ENCODE measurements around the gene BIK.
A peak's percentile ranks its signal among the peaks of the same experiment; 100 is the strongest.
"Not testable (repeated sequence)": the region's sequence is repeated elsewhere in the genome, so short reads cannot be mapped to it uniquely, and the experiment has no call there.

BIK gene

DNA sequence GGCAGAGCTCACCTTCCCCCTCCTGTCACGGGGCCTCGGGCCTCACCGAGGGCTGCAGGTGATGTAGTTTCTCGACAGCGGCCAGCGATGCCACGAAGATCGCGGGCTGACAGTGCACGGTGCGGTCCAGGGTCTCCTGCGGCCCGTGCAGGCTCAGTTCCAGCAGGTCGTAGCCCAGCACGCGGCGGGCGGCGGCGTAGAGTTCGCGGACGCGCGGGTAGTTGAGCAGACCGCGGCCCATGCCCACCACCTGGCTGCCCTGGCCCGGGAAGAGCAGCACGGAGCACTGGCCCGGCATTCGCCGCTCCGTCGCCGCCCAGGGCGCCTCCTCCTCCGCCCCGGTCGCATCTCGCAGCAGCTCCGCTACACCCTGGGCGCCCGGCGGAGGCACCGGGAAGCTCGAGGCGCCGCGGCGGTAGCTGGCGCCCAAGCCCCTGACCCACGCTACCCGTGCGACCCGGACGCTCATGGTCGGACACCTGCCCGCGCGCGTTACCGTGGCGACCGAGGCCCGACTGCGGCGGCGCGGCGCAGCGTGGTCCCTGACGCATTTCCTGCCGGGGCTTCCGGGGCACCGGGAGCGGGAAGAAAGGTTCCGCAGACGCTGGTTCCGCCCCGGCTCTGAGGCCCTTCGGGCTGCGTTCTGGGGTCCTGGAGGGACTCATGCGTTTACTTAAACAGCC, 32.5 kb downstream of the BIK start, which contains the start of gene MCAT:
MCAT (minus strand) TSS at position 519 of the 683 bp plus-strand sequence; CDS start at position 469, 50 bp downstream.
- TF ChIP-seq, protein P1, sequence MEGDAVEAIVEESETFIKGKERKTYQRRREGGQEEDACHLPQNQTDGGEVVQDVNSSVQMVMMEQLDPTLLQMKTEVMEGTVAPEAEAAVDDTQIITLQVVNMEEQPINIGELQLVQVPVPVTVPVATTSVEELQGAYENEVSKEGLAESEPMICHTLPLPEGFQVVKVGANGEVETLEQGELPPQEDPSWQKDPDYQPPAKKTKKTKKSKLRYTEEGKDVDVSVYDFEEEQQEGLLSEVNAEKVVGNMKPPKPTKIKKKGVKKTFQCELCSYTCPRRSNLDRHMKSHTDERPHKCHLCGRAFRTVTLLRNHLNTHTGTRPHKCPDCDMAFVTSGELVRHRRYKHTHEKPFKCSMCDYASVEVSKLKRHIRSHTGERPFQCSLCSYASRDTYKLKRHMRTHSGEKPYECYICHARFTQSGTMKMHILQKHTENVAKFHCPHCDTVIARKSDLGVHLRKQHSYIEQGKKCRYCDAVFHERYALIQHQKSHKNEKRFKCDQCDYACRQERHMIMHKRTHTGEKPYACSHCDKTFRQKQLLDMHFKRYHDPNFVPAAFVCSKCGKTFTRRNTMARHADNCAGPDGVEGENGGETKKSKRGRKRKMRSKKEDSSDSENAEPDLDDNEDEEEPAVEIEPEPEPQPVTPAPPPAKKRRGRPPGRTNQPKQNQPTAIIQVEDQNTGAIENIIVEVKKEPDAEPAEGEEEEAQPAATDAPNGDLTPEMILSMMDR (IDR thresholded peaks at IDR 0.05; ENCODE audit: insufficient read depth, low read length, poor library complexity, severe bottlenecking) = no peak
- Histone ChIP-seq H3K4me3 (replicated peaks; ENCODE audit: low read depth, low read length) (peak within 1 kb of the TSS; percentile 95), H3K27me3 (replicated peaks; ENCODE audit: control insufficient read depth, insufficient read depth, low read length) (no peaks in the 10 kb centered on the region), H3K36me3 (ENCODE audit: control insufficient read depth, insufficient read depth, low read length) (peaks cover 4% of the 10 kb centered on the region)
- peak; percentile 90 for DNase-seq (ENCODE audit: extremely low read depth, insufficient read length)

DNA sequence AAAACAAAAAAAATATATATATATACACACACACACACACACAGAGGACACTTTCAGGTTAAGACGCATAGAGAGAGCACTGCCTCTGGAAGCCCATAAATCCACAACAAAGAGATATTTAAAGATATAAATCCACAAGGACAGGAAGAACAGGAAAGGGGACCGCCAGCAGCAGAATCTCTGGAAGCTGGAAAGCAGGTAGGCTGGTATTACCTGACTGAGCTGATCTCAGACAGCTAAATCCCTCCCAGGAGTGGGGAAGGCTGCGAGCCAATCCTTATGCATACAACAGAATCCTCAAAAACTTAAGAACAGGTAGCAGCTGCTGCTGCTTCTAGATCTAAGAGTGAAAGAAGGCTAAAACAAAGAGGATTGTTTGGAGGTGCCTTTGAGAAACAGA, 34.4 kb downstream of the BIK start:
- no peak overlapping the region for H3K4me3 ChIP-seq (replicated peaks; ENCODE audit: low read depth, low read length)
- no peaks in the 10 kb centered on the region for H3K27me3 ChIP-seq (replicated peaks; ENCODE audit: control insufficient read depth, insufficient read depth, low read length)
- TF ChIP-seq, protein P1 (IDR thresholded peaks at IDR 0.05; ENCODE audit: insufficient read depth, low read length, poor library complexity, severe bottlenecking) = no peak
- no peak for DNase-seq (ENCODE audit: extremely low read depth, insufficient read length)
- H3K36me3 ChIP-seq (ENCODE audit: control insufficient read depth, insufficient read depth, low read length) = 0 out of 2 replicates have a peak, but pooled peaks cover 2% of the 10 kb centered on the region

DNA sequence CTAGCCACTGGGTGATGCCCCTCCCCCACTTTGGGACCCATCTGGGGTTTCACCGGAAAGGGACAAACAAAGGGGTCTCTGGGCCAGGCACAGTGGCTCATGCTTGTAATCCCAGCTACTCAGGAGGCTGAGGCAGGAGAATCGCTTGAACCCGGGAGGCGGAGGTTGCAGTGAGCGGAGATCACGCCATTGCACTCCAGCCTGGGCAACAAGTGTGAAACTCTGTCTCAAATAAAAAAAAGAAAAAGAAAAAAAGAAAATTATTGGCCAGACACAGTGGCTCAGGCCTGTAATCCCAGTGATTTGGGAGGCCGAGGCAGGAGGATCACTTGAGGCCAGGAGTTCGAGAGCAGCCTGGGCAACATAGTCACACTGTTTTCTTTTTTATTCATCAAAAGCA, 34.8 kb downstream of the BIK start:
- not testable (repeated sequence) for H3K36me3 ChIP-seq (ENCODE audit: control insufficient read depth, insufficient read depth, low read length); DNase-seq (ENCODE audit: extremely low read depth, insufficient read length); H3K27me3 ChIP-seq (replicated peaks; ENCODE audit: control insufficient read depth, insufficient read depth, low read length)

DNA sequence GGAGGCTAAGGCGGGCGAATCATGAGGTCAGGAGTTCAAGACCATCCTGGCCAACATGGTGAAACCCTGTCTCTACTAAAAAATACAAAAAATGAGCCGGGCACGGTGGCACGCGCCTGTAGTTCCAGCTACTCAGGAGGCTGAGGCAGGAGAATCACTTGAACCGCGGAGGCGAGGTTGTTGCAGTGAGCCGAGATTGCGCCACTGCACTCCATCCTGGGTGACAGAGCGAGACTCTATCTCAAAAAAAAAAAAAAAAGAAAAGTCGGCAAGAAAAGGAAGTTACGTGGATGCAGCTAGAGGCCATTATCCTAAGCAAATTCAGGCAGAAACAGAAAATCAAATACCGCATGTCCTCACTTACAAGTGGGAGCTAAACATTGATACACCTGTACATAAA, 35.8 kb downstream of the BIK start:
- H3K4me3 ChIP-seq (replicated peaks; ENCODE audit: low read depth, low read length); DNase-seq (ENCODE audit: extremely low read depth, insufficient read length); H3K36me3 ChIP-seq (ENCODE audit: control insufficient read depth, insufficient read depth, low read length); H3K27me3 ChIP-seq (replicated peaks; ENCODE audit: control insufficient read depth, insufficient read depth, low read length): not testable (repeated sequence)

More for the DNA sequence above, 34.8 kb downstream of the BIK start:
- not testable (repeated sequence) for H3K4me3 ChIP-seq (replicated peaks; ENCODE audit: low read depth, low read length)

DNA sequence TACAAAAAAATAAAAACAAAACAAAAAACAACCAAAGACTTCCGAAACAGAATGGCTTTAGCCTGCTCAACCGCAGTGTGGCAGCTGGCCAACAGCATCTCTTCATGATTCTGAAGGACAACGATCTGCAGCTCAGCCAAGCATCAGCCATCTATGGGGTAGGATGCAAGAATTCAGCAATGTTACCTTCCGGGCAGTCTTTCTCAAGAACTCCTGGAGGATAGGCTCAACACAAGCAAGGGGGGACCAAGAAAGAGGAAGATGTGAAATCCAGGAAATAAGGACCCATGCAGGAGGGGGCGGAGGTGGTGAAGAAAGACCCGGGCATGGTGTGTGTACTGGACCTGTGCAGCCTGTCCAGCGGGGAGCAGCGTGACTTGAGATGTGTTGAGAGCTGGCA, 37.3 kb downstream of the BIK start:
- Histone ChIP-seq H3K4me3 (replicated peaks; ENCODE audit: low read depth, low read length) (no peak overlapping the region; the same call in 1 of the 2 replicates), H3K36me3 (ENCODE audit: control insufficient read depth, insufficient read depth, low read length) (no peaks in the 10 kb centered on the region), H3K27me3 (replicated peaks; ENCODE audit: control insufficient read depth, insufficient read depth, low read length) (no peaks in the 10 kb centered on the region)
- TF ChIP-seq, protein P1 (IDR thresholded peaks at IDR 0.05; ENCODE audit: insufficient read depth, low read length, poor library complexity, severe bottlenecking) = no peak
- no peak for DNase-seq (ENCODE audit: extremely low read depth, insufficient read length)

DNA sequence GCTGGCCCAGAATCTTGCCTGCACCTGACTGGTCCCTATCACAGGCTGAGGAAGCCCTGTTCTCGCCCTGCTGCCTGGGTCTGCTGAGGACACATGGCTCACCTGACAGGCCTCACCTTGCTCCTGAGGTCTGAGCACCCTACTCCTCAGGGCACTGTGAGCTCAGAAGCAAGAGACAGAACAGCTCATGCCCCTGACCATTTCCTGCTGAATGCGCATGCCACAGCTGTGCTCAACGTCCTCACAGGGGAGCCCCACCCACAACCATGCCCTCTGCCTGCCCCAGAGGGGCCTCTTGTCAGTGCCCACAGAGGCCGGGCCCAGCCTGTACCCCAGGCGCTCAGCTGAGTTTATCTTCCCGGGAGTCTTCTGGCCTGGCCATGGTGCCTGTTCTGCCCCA, 38.0 kb downstream of the BIK start:
- H3K36me3 ChIP-seq (ENCODE audit: control insufficient read depth, insufficient read depth, low read length) = no peaks in the 10 kb centered on the region
- TF ChIP-seq, protein P1 (IDR thresholded peaks at IDR 0.05; ENCODE audit: insufficient read depth, low read length, poor library complexity, severe bottlenecking) = no peak
- no peak for DNase-seq (ENCODE audit: extremely low read depth, insufficient read length)

More for the DNA sequence above, 38.0 kb downstream of the BIK start:
- Histone ChIP-seq H3K4me3 (replicated peaks; ENCODE audit: low read depth, low read length) (no peak overlapping the region), H3K27me3 (replicated peaks; ENCODE audit: control insufficient read depth, insufficient read depth, low read length) (no peaks in the 10 kb centered on the region)

Measured in GM06990 (cell line).